NCI-H460 (cell line): ENCODE data around the gene PSMB5. TPM values are rescaled to one million over a fixed set of nuclear protein-coding genes. Genes with fewer than 3 reads are reported as not detected.

Experiments
- DNase-seq: peaks from one replicate; pipeline ENCODE4 v3.0.0-alpha.2; 2016; ENCODE audit warnings: low read depth; ENCODE audit errors: extremely low read depth
- total RNA-seq: library from RNA; depleted of rRNA; stranded (reverse); fragments of >200 nt; shearing (Covaris generic); gene quantifications from 2 replicates; pipeline ENCODE4 v1.2.3, GENCODE V29; 2014

The PSMB5 gene
- total RNA-seq, 1 experiment from 2014 or later: 254 TPM

- no peak for DNase-seq
Observed at GRCh38 chr14:22996768-22997654, 37.7 kb downstream of the PSMB5 start.

- no peak for DNase-seq
Observed at GRCh38 chr14:22995889-22996625, 38.6 kb downstream of the PSMB5 start.

- DNase-seq: no peak
Observed at GRCh38 chr14:22994762-22995275, 39.9 kb downstream of the PSMB5 start.

- DNase-seq: no peak
Observed at GRCh38 chr14:22993517-22993916, 41.2 kb downstream of the PSMB5 start.

GRCh38 chr14:22991852-22992251, 42.8 kb downstream of the PSMB5 start:
- no peak for DNase-seq

GRCh38 chr14:22987291-22987690, 47.4 kb downstream of the PSMB5 start:
- no peak for DNase-seq

GRCh38 chr14:22986508-22987054, 48.1 kb downstream of the PSMB5 start:
- peak; percentile 83 for DNase-seq

GRCh38 chr14:22985894-22986507, 48.7 kb downstream of the PSMB5 start:
- DNase-seq: no peak

GRCh38 chr14:22984959-22985658, 49.6 kb downstream of the PSMB5 start:
- no peak for DNase-seq

GRCh38 chr14:22982477-22983245, 52.0 kb downstream of the PSMB5 start, which contains the start of gene AJUBA:
AJUBA (minus strand) TSS chr14:22982551; CDS start chr14:22982266, 285 bp downstream.
- peak; percentile 90 for DNase-seq

- DNase-seq: no peak
Observed at GRCh38 chr14:22981876-22982476, 52.7 kb downstream of the PSMB5 start.

- no peak for DNase-seq
Observed at GRCh38 chr14:22981090-22981875, 53.4 kb downstream of the PSMB5 start.

GRCh38 chr14:22980672-22981089, 54.0 kb downstream of the PSMB5 start:
- no peak for DNase-seq

GRCh38 chr14:22979748-22980392, 54.8 kb downstream of the PSMB5 start:
- no peak for DNase-seq

- no peak for DNase-seq
Observed at GRCh38 chr14:22978981-22979671, 55.6 kb downstream of the PSMB5 start.

GRCh38 chr14:22978487-22978837, 56.2 kb downstream of the PSMB5 start:
- no peak for DNase-seq
